ENCODE measurements around the gene STON1. TPM values are rescaled to one million over a fixed set of nuclear protein-coding genes. Genes with fewer than 3 reads are reported as not detected.

Gene STON1
- polyA plus RNA-seq, 1 donor from 2014 or later = 2.8 TPM

GRCh38 chr2:48529676-48530032 lies 300 bp upstream of the STON1 start:
- no peak overlapping the region for H3K4me2 ChIP-seq (ENCODE audit: low read length)
- H2AFZ ChIP-seq (ENCODE audit: low read depth, low read length) = no peak overlapping the region
- peak overlapping the region; percentile 71 for H3K4me3 ChIP-seq (ENCODE audit: low read length)
- peaks cover 3% of the 10 kb centered on the region for H3F3A ChIP-seq (ENCODE audit: insufficient read depth, low read length, poor library complexity, severe bottlenecking)
- H4K20me1 ChIP-seq (ENCODE audit: insufficient read depth) = no peaks in the 10 kb centered on the region
- H3K27me3 ChIP-seq (ENCODE audit: insufficient read depth, low read depth, low read length) = no peaks in the 10 kb centered on the region
- TF ChIP-seq EZH2 (IDR thresholded peaks at IDR 0.05; ENCODE audit: borderline replicate concordance, insufficient read depth, low read length, poor library complexity, severe bottlenecking) = no peak
- TF ChIP-seq TAF1 (IDR thresholded peaks at IDR 0.05; ENCODE audit: low read depth) = no peak
- no peak overlapping the region for H3K27ac ChIP-seq (ENCODE audit: low read length)
- H3K79me2 ChIP-seq (replicated peaks; ENCODE audit: insufficient read depth, low read length) = peaks cover 6% of the 10 kb centered on the region
- H3K9me3 ChIP-seq (ENCODE audit: low read length) = no peaks in the 10 kb centered on the region
- H3K36me3 ChIP-seq (ENCODE audit: insufficient read depth, low read length) = no peaks in the 10 kb centered on the region
- no peak overlapping the region for H3K9ac ChIP-seq (ENCODE audit: low read length)
- no peaks in the 10 kb centered on the region for H3K9me2 ChIP-seq (ENCODE audit: insufficient read depth, low read length)

DNA sequence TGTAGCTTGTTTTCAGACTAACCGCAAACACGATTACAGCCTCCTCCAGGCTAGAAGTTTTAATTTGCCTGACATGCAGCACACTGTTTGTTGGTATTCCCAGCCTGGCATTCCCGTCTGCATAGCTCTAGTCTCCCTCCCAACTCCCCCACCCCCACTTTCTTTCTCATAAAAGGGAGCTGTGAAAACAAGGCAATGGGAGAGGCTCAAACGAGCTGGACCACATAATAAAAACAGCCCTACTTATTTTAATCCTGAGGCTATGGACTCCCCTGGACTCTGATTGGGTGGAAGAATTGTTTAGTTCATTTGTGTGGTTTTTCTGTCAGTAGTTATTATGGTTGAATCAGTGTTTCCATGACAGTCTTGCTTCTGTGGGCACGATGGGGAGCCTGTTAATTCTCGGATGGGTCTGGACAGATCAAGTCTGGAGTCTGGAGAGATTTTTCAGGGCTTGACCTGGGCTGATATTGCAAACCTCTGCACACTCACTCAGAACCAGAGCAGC lies 1.2 kb downstream of the STON1 start:
- no peaks in the 10 kb centered on the region for H4K20me1 ChIP-seq (ENCODE audit: insufficient read depth)
- no peaks in the 10 kb centered on the region for H3K9me3 ChIP-seq (ENCODE audit: low read length)
- H3K4me2 ChIP-seq (ENCODE audit: low read length) = peak overlapping the region; percentile 91
- TF ChIP-seq, protein P1, sequence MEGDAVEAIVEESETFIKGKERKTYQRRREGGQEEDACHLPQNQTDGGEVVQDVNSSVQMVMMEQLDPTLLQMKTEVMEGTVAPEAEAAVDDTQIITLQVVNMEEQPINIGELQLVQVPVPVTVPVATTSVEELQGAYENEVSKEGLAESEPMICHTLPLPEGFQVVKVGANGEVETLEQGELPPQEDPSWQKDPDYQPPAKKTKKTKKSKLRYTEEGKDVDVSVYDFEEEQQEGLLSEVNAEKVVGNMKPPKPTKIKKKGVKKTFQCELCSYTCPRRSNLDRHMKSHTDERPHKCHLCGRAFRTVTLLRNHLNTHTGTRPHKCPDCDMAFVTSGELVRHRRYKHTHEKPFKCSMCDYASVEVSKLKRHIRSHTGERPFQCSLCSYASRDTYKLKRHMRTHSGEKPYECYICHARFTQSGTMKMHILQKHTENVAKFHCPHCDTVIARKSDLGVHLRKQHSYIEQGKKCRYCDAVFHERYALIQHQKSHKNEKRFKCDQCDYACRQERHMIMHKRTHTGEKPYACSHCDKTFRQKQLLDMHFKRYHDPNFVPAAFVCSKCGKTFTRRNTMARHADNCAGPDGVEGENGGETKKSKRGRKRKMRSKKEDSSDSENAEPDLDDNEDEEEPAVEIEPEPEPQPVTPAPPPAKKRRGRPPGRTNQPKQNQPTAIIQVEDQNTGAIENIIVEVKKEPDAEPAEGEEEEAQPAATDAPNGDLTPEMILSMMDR (IDR thresholded peaks at IDR 0.05; ENCODE audit: poor library complexity, severe bottlenecking) = no peak
- TF ChIP-seq EP300 (conservative IDR thresholded peaks at IDR 0.05; ENCODE audit: poor library complexity, severe bottlenecking) = no peak
- no peak for TF ChIP-seq RAD21 (conservative IDR thresholded peaks at IDR 0.05)
- TF ChIP-seq POLR2AphosphoS5 (IDR thresholded peaks at IDR 0.05) = no peak
- no peak for TF ChIP-seq SMC3 (conservative IDR thresholded peaks at IDR 0.05; ENCODE audit: poor library complexity)
- TF ChIP-seq REST (IDR thresholded peaks at IDR 0.05; ENCODE audit: borderline replicate concordance) = peak; percentile 50
- no peak for TF ChIP-seq EZH2 (IDR thresholded peaks at IDR 0.05; ENCODE audit: borderline replicate concordance, insufficient read depth, low read length, poor library complexity, severe bottlenecking)
- no peak for TF ChIP-seq TAF1 (IDR thresholded peaks at IDR 0.05; ENCODE audit: low read depth)
- TF ChIP-seq MXI1 (conservative IDR thresholded peaks at IDR 0.05; ENCODE audit: poor library complexity, severe bottlenecking) = no peak
- peaks cover 3% of the 10 kb centered on the region for H3F3A ChIP-seq (ENCODE audit: insufficient read depth, low read length, poor library complexity, severe bottlenecking)
- H3K27me3 ChIP-seq (ENCODE audit: insufficient read depth, low read depth, low read length) = no peaks in the 10 kb centered on the region
- peak overlapping the region; percentile 71 for H3K4me3 ChIP-seq (ENCODE audit: low read length)
- no peaks in the 10 kb centered on the region for H3K9me2 ChIP-seq (ENCODE audit: insufficient read depth, low read length)
- no peaks in the 10 kb centered on the region for H3K36me3 ChIP-seq (ENCODE audit: insufficient read depth, low read length)
- H3K27ac ChIP-seq (ENCODE audit: low read length) = no peak overlapping the region
- peaks cover 6% of the 10 kb centered on the region for H3K79me2 ChIP-seq (replicated peaks; ENCODE audit: insufficient read depth, low read length)
- H3K9ac ChIP-seq (ENCODE audit: low read length) = no peak overlapping the region
- H2AFZ ChIP-seq (ENCODE audit: low read depth, low read length) = no peak overlapping the region

All from neural cell (in vitro differentiated cells).